ENCODE measurements around the gene SH3BP2.

GRCh38 chr4:2762048-2762447 is 30.8 kb upstream of the SH3BP2 start:
- TF ChIP-seq POLR2AphosphoS5 (IDR thresholded peaks at IDR 0.05; ENCODE audit: low read depth, low read length) (no peak), POLR2A (IDR thresholded peaks at IDR 0.05; ENCODE audit: low read depth, low read length) (no peak)
